ENCODE data around the gene WBP2. TPM values are rescaled to one million over a fixed set of nuclear protein-coding genes. Genes with fewer than 3 reads are reported as not detected.
A peak's percentile ranks its signal among the peaks of the same experiment; 100 is the strongest.

The WBP2 gene
- total and polyA plus RNA-seq, 2 of the 13 experiments (the other 11 are each of a cell fraction or from before 2014, with no cell fraction given), result 29.2 to 29.5 TPM

DNA sequence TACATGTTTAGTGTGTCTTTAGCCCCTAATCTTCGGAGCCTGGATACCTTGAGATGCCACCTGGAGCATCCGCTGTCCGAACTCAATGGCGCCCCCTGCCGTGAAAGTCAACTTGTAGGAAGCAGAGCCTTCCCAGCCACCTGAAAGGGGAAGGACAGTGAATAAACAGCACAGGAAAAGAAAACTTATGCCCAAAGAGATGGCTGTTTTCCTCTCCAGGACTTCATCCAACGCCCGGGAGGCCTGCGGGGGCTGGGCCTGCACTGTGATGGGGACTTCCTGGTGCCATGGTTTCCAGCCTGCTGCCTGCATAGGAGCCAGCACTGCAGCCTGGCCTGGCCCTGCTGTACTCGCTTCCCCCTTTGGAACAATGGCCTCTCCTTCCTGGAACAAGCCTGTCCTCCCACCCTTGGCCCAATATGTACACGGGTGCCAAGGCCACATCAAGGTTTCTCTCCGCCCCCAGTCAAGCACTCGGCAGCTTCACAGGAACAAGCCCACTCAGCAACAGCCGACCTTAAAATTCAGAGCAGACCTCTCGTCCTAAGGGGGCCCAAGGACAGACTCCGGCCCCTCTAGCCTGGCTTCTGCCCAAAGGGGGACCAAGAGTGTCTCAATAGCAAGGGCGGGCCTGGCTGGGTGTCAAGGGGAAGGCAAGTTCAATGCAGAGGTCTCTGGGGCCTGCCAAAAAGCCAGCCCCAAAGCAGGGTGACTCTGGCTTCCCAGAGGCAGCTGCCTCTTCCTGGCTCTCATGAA is 6.4 kb downstream of the WBP2 start (continued):
- TF ChIP-seq ZNF597 (CRISPR knock-in tag; IDR thresholded peaks at IDR 0.05) (no peak), ZNF180 (CRISPR knock-in tag; IDR thresholded peaks at IDR 0.05; ENCODE audit: borderline replicate concordance, low read depth) (0 out of 2 replicates have a peak, but pooled peaks have one; percentile 17), AKAP8 (CRISPR knock-in tag; IDR thresholded peaks at IDR 0.05) (no peak), ZNF101 (CRISPR knock-in tag; IDR thresholded peaks at IDR 0.05; ENCODE audit: borderline replicate concordance, low read depth) (no peak), GATA4 (IDR thresholded peaks at IDR 0.05; ENCODE audit: borderline replicate concordance, low read depth) (no peak), BCL6 (CRISPR knock-in tag; IDR thresholded peaks at IDR 0.05) (0 out of 2 replicates have a peak, but pooled peaks have one; percentile 16), SOX13 (IDR thresholded peaks at IDR 0.05) (0 out of 2 replicates have a peak, but pooled peaks have one; percentile 18), SOX13 (CRISPR knock-in tag; conservative IDR thresholded peaks at IDR 0.05 in 1 of 2, IDR thresholded peaks at IDR 0.05 in 1 of 2) (peak in 1 of 2 experiments; percentile 77; a peak in 2 of 4 replicates), KMT2B (CRISPR knock-in tag; IDR thresholded peaks at IDR 0.05) (no peak), FOXC1 (CRISPR knock-in tag; IDR thresholded peaks at IDR 0.05; ENCODE audit: borderline replicate concordance) (no peak), SNRNP70 (IDR thresholded peaks at IDR 0.05; ENCODE audit: low read depth, low read length) (no peak), HDAC6 (IDR thresholded peaks at IDR 0.05; ENCODE audit: low read depth, low read length) (no peak), HMGXB3 (CRISPR knock-in tag; IDR thresholded peaks at IDR 0.05; ENCODE audit: borderline replicate concordance) (no peak; the same call in 1 of the 2 replicates), RBFOX2 (IDR thresholded peaks at IDR 0.05; ENCODE audit: low read depth, low read length) (peak; percentile 28; the same call in 1 of the 2 replicates), NR2F6 (IDR thresholded peaks at IDR 0.05) (peak; percentile 39; the same call in 1 of the 2 replicates), NR2F6 (CRISPR knock-in tag; IDR thresholded peaks at IDR 0.05) (peak; percentile 27; the same call in 1 of the 2 replicates), NFYB (CRISPR knock-in tag; IDR thresholded peaks at IDR 0.05) (no peak), ZNF768 (CRISPR knock-in tag; IDR thresholded peaks at IDR 0.05) (peak; percentile 47; the same call in 1 of the 2 replicates), SRSF4 (IDR thresholded peaks at IDR 0.05; ENCODE audit: low read depth, low read length, poor library complexity, severe bottlenecking) (no peak), ZNF44 (CRISPR knock-in tag; IDR thresholded peaks at IDR 0.05) (no peak), THYN1 (CRISPR knock-in tag; IDR thresholded peaks at IDR 0.05; ENCODE audit: borderline replicate concordance, low read depth) (no peak), ELF4 (CRISPR knock-in tag; IDR thresholded peaks at IDR 0.05; ENCODE audit: borderline replicate concordance) (no peak)
- TF ChIP-seq, protein P1, sequence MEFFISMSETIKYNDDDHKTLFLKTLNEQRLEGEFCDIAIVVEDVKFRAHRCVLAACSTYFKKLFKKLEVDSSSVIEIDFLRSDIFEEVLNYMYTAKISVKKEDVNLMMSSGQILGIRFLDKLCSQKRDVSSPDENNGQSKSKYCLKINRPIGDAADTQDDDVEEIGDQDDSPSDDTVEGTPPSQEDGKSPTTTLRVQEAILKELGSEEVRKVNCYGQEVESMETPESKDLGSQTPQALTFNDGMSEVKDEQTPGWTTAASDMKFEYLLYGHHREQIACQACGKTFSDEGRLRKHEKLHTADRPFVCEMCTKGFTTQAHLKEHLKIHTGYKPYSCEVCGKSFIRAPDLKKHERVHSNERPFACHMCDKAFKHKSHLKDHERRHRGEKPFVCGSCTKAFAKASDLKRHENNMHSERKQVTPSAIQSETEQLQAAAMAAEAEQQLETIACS (CRISPR knock-in tag; IDR thresholded peaks at IDR 0.05), result no peak

Data from HepG2 (cell line).